Hematopoietic multipotent progenitor cell (in vitro differentiated cells): ENCODE measurements around the gene SLC16A11. TPM values are rescaled to one million over a fixed set of nuclear protein-coding genes. Genes with fewer than 3 reads are reported as not detected.
"Not testable (repeated sequence)": the region's sequence is repeated elsewhere in the genome, so short reads cannot be mapped to it uniquely, and the experiment has no call there.

Experiments
- DNase-seq, 3 donors: peaks; one replicate each; pipeline ENCODE4 v3.0.0-alpha.2; 2011 to 2015; ENCODE audit warnings: low read depth in 2 of 3, low spot score in 2 of 3
- total RNA-seq: library from RNA; depleted of rRNA; stranded (reverse); fragments of >200 nt; gene quantifications from one replicate; pipeline ENCODE4 v1.2.3, GENCODE V29; 2012

SLC16A11 gene
- total RNA-seq = 0.54 TPM

DNA sequence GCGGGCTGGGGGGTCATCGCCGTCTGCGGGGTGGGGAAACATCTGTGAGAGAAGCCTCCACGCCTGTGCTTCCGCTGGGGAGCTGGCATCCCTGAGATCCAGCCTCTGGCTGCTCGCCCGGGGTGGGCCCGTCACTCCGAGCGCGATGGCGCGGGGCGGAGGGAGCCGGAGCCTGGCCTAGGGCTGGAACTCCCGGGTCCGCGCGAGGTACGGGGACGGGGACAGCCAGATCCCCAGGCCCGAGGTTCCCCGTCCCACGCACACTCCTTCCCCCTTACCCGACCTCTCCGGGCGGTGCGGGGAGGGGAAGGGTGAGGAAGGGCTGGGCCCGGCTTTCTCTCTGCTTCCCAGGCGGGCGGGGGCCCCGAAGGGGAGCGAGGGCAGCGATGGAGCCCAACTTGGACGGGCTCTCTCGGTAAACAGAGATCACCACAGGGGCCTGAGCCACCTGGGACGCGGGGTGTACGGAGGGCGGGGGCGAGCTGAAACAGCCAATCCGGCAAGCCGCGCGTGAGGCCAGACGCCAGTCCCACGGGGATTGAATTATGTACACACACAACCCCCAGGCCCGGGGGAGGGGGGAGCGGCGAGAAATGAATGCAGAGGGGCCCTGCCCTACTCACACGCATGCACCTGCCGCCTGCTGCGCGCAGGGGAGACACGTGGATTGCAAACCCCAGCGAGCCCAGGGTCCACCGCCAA, at the start of gene SLC16A11:
Gene SLC16A11, minus strand, starts transcription at position 596 of the 702 bp plus-strand sequence. Its CDS starts 579 bp downstream, at position 17.
- peak in 2 of 3 donors; percentile 45 to 55 for DNase-seq

DNA sequence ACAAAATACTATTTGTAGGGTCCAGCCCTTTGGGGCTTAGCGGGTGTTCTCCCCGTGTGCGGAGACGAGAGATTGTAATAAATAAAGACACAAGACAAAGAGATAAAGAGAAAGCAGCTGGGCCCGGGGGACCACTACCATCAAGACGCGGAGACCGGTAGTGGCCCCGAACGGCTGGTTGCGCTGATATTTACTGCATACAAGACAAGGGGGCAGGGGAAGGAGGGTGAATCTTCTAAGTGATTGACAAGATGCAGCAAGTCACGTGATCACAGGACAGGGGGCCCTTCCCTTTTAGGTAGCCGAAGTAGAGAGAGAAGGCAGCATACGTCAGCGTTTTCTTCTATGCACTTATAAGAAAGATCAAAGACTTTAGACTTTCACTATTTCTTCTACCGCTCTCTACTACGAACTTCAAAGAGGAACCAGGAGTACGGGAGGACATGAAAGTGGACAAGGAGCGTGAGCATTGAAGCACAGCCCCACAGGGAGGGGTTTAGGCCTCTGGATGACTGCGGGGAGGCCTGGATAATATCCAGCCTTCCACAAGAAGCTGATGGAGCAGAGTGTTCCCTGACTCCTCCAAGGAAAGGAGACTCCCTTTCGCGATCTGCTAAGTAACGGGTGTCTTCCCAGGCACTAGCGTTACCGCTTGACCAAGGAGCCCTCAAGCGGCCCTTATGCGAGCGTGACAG, 47.6 kb upstream of the SLC16A11 start:
- DNase-seq = not testable (repeated sequence)

DNA sequence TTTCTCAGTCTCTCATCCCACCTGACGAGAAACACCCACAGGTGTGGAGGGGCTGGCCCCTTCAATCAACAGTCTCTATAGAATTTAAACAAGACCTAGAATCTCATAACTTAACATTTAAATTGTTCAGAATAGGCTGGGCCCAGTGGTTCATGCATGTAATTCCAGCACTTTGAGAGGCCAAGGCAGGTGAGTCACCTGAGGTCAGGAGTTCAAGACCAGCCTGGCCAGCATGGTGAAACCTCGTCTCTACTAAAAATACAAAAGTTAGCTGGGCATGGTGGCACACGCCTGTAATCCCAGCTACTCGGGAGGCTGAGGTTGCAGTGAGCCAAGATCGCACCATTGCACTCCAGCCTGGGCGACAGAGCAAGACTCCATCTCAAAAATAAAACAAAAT, 45.7 kb upstream of the SLC16A11 start:
- not testable (repeated sequence) for DNase-seq

GRCh38 chr17:7088442-7088841, 44.5 kb upstream of the SLC16A11 start:
- DNase-seq = not testable (repeated sequence)

GRCh38 chr17:7084088-7084487, 40.2 kb upstream of the SLC16A11 start:
- peak in 1 of 3 donors; percentile 11 for DNase-seq

- no peak for DNase-seq
Measured at GRCh38 chr17:7083592-7083991, 39.7 kb upstream of the SLC16A11 start.

DNA sequence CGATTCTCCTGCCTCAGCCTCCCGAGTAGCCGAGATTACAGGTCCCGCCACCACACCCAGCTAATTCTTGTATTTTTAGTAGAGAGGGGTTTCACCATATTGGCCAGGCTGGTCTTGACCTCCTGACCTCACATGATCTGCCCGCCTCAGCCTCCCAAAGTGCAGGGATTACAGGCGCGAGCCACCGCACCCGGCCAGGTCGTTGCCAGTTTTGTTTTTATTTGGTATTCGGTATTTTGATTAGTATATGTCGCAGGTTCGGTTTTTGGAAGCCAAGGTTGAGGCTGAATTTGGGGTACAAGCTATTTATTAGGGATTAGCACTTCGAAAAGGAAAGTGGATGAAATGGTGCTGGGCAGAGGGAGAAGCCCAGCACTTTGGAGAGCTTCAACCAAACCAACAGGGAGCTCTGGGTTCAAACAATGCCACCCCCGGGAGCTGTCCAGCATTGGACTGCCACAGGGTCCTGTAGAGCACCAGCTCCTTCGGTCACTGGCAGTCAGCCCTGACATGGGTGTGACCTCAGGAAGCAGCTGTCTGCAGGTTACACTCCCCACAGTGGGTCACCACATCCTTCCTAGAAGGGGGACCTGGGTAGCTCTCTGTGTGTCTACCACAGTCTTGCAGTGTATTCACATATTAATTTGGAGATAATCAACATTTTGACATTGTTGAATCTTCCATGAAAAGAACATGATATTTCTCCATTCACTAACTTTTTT, 37.6 kb upstream of the SLC16A11 start:
- peak in 2 of 3 donors; percentile 78 to 93 for DNase-seq

DNA sequence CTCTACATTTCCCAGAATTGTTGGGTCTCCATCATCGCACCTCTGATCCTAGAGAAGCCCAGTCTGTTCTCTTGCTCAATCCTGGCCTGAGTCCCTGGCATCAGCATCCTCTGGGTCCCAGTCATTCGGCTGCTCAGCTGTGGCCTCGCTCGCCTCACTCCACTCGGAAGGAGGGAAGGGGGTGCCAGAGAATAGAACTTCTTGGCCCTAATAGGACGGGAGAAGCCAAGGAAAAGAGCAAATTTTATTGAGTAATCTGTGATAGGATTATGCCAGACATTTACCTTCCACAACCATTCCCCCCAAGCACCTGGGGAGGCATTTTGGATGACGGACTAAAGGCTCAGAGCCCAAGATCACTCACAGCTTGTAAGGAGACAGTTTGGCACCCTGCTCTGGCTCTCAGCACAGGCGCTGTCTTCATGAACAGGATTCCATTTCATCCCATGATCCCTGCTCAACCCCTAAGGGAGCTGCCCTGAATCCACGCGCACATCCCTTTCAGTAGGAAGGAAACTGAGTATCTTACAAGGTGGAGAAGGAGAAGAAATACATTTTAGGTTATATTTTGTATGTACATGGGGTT, 36.7 kb upstream of the SLC16A11 start:
- DNase-seq = no peak

GRCh38 chr17:7079581-7080455, 35.9 kb upstream of the SLC16A11 start, which contains the start of gene CLEC10A:
Gene CLEC10A, minus strand, starts transcription at chr17:7080251. Its CDS starts 1,439 bp downstream, at chr17:7078812.
- DNase-seq = no peak

GRCh38 chr17:7078711-7079110, 34.8 kb upstream of the SLC16A11 start:
- DNase-seq = no peak

- no peak for DNase-seq
Measured at GRCh38 chr17:7077911-7078546, 34.1 kb upstream of the SLC16A11 start.

- DNase-seq = no peak
Measured at GRCh38 chr17:7074931-7075330, 31.0 kb upstream of the SLC16A11 start.

- no peak for DNase-seq
Measured at GRCh38 chr17:7072406-7072805, 28.5 kb upstream of the SLC16A11 start.

GRCh38 chr17:7070712-7071111, 26.8 kb upstream of the SLC16A11 start:
- no peak for DNase-seq

- no peak for DNase-seq
Measured at GRCh38 chr17:7068268-7068667, 24.4 kb upstream of the SLC16A11 start.

DNA sequence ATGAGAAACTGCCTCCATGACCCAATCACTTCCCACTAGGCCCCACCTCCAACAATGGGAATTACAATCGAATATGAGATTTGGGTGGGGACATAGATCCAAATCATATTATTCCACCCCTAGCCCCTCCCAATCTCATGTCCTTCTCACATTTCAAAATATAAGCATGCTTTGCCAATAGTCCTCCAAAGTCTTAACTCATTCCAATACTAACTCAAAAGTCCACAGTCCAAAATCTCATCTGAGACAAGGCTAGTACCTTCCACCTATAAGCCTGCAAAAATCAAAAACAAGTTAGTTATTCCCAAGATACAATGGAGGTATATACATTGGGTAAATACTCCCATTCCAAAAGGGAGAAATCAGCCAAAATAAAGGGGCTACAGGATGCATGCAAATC, 23.3 kb upstream of the SLC16A11 start:
- DNase-seq = no peak

DNA sequence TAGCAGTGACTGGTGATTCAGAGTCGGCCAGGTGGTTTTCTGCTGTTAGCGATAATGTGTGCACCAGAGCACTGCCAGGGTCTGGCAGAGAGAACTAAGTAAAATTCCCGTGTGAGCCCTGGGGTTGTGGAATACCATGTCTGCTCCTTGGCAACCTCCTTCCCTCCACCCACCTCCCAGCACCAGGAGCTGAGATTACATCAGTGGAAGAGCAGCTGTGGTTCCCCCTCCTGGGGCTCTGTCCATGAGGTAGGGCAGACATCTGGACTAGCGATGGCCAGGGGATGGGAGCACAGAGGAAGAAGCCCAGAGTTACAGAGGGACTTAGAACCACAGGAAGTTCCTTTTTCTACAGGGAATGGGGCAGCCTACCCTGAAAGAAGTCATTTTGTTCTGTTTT, 20.4 kb upstream of the SLC16A11 start:
- DNase-seq = no peak

GRCh38 chr17:7063518-7064094, 19.7 kb upstream of the SLC16A11 start:
- no peak for DNase-seq
